Measurements from ENCODE around the gene PPP6R1.

The PPP6R1 gene

DNA sequence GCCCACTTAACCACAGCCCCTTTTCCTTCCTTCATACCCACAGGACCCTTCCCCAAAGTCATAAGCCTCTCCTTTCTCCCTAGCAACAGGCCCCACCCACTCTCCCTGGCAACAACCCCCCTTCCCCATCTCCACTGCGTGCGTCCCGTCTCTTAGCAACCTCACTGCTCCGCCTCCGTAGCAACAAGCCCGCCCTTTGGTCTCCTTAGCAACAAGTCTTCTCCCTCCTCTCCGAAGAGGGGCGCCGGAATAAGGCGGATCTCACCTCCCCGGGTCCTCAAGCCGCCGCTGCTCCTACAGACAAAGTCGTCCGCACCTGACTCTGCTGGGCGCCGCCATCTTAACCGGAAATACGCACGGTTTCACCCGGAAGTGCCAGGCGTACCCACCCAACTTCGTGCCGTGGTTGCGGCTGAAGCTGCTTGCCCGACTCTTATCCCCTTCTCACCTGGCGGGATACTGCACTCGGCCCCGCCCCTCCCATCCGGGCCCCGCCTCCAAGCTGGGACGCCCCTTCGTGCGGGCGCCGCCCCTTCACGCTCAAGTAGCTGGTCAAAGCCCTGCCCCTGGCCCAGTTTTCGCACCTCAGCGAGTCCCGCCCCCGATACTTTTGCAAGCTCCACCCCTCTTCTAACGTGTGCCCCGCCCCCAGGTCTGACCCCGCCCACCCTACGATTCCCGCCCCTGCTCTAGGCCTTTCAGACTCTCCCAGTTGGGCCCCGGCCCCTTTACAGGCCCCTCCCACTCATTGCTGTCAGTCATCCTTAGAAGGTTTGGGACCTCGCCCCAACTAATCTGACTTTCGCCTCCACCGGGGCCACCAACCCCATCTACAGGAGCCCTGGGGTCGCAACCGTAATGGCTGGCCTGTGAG lies 21.2 kb upstream of the PPP6R1 start, which contains the start of gene HSPBP1:
Gene HSPBP1, minus strand, starts transcription at position 341 of the 874 bp plus-strand sequence. CDS start 502 bp downstream, outside the sequence.
- DNase-seq = peak; percentile 65 to 88

GRCh38 chr19:55279340-55279739 lies 20.5 kb upstream of the PPP6R1 start:
- no peak for DNase-seq

DNA sequence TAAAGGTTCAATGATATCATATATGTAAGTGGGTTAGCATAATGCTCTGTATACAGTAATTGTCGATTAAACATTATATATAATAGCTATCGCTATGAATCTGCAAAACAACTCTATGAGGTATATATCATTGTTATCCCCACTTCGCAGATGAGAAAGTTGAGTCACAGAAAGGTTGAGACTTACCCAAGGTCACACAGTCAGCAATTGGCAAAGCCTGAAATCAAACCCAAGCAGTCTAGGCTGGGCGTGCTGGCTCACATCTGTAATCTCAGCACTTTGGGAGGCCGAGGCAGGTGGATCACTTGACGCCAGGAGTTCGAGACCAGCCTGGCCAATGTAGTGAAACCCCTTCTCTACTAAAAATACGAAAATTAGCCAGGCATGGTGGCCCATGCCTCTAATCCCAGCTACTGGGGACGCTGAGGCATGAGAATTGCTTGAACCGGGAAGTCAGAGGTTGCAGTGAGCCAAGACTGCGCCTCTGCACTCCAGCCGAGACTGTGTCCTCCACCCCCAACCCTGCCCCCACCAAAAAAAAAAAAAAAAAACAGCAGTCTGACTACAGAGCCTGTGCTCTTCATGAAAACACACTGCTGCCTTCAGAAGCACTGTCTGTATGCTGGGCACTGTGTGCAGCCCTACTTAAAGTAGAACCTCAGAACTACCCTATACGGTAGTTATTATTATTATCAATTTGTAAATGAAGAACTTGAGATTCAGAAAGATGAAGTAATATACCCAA lies 19.7 kb upstream of the PPP6R1 start:
- DNase-seq = no peak

DNA sequence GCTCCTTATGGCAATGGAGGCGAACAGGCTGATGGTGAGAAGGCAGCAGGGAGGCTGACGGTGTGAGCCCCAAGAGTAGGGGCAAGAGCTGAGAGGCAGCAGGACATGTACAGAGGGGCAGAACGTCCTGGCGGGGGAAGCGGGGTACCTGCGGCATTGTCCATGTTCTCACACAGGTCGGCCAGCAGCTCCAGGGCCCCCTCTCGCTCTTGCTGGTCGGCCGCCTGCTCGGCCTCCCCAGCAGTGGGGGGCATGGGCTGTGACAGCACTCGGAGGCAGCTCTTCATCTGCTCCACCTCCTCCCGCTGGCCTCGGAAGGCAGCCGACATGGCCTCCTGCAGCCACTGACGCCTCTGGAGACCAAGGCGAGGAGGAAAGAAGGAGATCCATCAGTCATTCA lies 18.7 kb upstream of the PPP6R1 start:
- no peak for DNase-seq

DNA sequence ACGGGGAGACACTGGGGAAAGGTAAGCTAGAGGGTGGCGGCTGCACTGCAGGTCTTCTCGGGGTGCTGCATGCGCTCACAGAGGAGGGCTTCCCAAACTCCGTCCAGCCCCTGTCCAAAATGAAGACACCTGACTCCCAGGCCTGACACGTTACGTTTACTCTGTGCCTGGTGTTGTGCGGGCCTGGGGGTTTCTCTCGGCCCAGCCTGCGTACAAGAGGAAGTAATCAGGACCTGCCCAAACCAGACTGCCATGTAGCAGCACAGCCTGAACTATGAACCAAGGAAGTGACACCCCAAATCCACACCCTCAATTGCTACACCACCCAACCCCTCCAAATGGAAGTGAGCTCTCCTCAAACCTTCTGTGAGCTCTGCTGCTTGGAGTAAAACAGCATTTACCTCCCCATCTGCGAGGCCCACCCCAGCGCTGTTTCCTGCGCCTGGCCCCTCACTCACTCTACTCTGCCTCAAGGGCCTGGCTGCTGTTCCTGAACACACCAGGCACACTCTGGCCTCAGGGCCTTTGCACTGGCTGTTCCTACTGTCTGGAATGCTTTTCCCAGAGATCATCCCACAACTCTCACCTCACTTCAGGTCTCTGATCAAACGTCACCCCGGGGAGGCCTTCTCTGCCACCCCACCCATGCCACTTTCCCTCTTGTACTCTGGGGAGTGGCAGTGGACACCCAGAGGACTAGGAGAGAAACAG lies 18.1 kb upstream of the PPP6R1 start:
- no peak for DNase-seq

DNA sequence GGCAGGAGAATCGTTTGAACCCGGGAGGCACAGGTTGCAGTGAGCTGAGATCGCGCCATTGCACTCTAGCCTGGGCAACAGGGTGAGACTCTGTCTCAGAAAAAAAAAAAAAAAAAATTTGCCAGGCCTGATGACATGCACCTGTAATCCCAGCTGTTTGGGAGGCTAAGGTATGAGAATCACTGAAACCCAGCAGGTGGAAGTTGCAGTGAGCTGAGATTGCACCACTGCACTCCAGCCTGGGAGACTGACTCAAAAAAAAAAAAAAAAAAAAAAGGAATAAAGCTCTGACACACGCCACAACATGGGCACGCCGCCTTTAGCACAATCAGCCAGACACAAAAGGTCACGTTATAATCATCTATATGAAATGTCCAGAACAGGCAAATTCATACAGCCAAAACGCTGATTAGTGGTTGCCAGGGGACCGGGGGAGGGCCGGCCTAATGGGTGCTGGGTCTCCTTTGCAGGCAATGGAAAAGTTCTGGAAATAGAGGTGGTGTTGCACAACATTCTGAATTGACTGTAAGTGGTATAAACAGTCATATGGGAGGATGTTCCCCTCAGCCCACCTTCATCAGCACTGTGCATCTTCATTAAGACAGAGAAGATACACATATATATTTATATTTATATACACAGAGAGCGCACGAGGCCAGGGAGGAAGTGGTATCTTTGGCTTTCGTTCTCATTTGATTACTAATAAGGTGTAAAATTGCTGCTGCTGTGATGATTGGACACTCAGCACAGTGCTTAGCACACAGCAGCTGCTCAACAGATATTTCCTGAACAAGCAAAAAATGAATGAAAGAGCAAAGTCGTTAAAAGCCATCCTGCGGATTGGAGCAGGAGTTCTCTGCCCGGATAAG lies 17.3 kb upstream of the PPP6R1 start:
- no peak for DNase-seq

DNA sequence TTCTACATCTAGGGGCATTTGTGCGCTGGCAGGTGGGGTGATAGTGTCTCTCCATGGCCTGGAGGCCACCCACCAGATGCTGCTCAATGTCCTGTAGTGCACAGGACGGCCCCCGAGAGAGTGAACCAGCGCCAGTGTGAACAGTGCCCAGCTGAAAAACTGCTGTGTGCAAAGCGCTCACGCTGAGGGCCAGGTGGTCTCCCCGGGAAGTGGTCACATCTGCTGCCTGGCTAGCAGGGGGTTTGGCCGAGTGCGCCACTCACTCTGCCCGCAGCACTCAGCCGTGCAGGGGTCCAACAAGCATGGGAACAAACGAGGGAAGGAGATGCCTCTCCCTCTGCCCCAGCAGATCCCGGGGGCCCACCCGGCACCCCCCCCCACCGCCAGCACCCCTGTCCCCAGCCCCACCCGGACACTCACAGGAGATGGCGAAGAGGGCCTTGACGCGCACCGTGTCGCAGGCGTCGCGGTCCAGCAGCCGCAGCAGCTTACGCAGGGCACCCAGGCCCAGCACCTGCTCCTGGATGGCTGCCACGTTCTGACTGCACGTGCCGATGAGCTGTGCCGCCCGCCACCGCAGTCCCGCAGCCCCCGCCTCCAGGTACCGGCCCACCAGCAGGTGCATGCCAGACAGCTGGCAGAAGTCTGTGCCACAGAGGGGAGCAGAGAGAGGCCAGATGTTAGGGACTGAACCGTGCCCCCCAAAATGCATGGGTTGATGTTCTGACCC lies 15.3 kb upstream of the PPP6R1 start:
- DNase-seq = no peak

GRCh38 chr19:55272142-55272541 lies 13.3 kb upstream of the PPP6R1 start:
- no peak for DNase-seq

- no peak for DNase-seq
These were observed 11.5 kb upstream of the PPP6R1 start for GRCh38 chr19:55270172-55270942.

- no peak for DNase-seq
These were observed 10.5 kb upstream of the PPP6R1 start for GRCh38 chr19:55269299-55269698.

DNA sequence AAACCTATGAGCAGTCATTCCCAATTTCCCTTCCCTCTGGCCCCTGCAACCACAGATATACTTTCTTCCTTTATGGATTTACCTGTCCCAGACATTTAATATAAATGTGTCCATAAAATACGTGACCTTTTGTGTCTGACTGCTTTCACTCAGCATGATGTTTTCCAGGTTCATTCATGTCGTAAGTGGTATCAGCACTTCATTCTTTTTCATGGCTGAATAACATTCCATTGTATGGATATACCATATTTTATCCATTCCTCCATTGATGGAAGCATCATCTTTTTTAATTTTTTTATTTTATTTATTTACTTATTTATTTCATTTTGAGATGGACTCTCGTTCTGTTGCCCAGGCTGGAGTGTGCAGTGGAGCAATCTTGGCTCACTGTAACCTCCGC lies 8.0 kb upstream of the PPP6R1 start:
- DNase-seq = no peak

DNA sequence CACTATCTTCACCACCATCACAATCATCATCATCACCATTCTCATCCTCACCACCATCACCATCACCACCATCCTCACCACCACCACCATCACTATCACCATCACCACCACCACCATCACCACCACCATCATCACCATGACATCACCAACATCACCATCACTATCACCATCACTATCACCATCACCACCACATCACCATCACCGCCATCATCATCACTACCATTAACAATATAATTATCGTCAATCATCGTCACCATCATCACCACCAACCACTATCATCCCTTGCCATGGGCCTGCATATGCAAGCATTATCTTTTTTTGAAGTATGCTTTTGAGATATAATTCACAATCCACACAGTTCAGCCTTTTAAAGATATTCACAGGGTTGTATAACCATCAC lies 7.6 kb upstream of the PPP6R1 start:
- DNase-seq = no peak

DNA sequence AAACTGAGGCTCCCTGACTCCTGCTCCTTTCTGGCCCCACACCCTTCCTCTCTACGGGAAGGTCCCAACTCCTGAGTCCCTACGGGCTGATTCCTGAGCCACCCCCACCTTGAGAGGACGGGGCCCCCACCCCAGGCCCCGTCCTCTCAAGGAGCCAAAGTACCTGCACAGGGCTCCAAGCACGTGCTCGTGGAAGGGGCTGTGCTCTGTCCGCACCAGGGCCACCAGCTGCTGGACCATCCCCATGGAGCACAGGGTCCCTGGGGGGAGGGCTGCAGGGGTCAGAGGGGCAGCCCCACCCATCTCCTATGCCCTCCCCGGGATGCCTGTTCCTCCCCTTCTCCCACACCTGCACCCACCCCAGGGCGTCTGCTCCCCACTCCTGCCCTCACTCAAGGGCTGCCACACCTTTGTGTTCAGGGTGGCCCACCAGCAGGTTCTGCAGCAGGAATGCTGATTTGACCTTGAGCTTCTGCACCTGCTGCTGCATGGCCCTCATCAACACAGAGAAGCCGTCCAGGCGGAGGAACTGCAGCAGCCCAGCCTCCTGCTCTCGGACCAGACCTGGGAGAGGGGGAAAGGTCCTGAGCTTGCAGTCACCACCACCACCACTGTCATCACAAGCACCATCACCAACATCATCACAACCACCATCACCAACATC lies 7.0 kb upstream of the PPP6R1 start:
- DNase-seq = no peak

- DNase-seq = no peak
These were observed 6.4 kb upstream of the PPP6R1 start for GRCh38 chr19:55265173-55265572.

DNA sequence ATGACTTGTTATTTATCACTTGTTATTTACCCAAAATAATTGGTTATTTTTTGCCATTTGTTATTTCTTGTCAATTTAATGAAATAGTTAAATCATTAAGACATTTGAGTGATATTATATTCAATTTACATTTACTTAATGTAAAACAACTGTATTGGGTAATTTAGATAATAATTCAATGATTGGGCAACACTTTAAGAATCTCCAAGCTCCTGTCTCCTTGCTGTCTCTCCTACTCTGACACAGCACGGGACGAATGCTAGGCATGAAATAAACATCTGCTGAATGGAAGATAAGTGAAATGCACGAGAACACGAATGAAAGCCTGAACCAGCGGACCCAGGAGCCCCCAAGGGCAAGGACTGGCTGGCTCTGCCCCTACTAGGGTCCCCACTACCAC lies 5.7 kb upstream of the PPP6R1 start:
- DNase-seq = no peak

- no peak for DNase-seq
These were observed 3.5 kb upstream of the PPP6R1 start for GRCh38 chr19:55262359-55262758.

DNA sequence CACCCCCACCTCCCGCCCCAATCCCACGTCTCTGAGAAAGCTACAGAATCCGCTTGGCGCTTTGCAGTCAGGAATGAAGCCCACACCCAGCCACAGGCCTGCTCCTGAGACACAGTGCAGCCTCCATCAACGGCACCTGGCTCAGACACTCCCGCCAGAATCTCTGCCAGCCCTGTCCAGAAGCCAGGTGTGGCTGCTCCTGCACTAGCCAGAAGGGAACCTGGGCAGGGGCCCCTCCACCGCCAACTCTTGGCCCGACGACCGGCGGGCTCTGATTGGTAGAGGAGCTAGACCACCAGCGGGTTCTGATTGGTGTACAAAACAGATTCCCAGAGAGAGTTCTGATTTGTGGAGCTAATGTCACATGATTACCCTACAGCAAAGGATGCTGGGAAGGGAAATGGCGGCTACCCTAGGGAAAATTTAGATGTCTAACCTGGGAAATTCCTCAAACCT lies 2.9 kb upstream of the PPP6R1 start:
- no peak for DNase-seq

DNA sequence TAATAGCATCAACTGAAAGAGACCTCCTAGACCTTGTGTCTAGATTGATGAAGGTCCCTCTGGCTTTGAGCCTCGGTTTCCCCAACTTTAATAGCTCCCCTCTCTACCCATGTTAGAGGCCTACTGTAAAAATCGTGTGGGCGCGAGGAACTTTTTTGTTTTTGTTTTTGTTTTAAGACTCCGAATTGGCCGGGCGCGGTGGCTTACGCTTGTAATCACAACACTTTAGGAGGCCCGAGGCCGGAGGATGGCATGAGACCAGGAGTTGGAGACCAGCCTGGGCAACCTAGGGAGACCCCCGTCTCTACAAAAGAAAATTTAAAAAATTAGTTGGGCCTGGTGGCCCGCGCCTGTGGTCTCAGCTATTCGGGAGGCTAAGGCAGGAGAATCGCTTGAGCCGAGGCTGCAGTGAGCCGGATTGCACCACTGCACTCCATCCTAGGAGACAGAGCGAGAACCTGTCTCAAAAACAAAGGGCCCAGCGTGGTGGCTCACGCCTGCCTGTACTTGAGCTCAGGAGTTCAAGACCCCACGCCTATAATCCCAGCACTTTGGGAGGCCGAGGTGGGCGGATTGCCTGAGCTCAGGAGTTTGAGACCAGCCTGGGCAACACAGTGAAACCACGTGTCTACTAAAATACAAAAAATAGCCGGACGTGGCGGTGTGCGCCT lies 858 bp upstream of the PPP6R1 start:
- no peak for DNase-seq

GRCh38 chr19:55258476-55258827 lies 365 bp downstream of the PPP6R1 start:
- DNase-seq = no peak
